Fibroblast of lung (primary cell): ENCODE measurements around the gene UBE2E2. TPM values are rescaled to one million over a fixed set of nuclear protein-coding genes. Genes with fewer than 3 reads are reported as not detected.
"Not testable (repeated sequence)": the region's sequence is repeated elsewhere in the genome, so short reads cannot be mapped to it uniquely, and the experiment has no call there.

Experiments
- DNase-seq, 2 donors: peaks; one replicate each; pipeline versions ENCODE4 v3.0.0 to v3.0.0-alpha.2; 2010; ENCODE audit warnings: low read depth in 2 of 2
- H2AFZ ChIP-seq: 2 replicates; pipeline ENCODE4 v1.5.1; 2012; ENCODE audit warnings: low read length, control low read depth, inconsistent platforms
- H3K27ac ChIP-seq: 2 replicates; pipeline ENCODE4 v1.5.1; 2011; ENCODE audit warnings: low read length, control low read depth; ENCODE audit not compliant: insufficient read depth
- H3K27me3 ChIP-seq: 2 replicates; pipeline ENCODE4 v1.5.1; 2011; ENCODE audit warnings: mild to moderate bottlenecking, low read length; ENCODE audit not compliant: control insufficient read depth, insufficient read depth
- H3K36me3 ChIP-seq: 2 replicates; pipeline ENCODE4 v1.5.1; 2011; ENCODE audit warnings: low read length; ENCODE audit not compliant: control insufficient read depth, insufficient read depth
- H3K4me1 ChIP-seq: 2 replicates; pipeline ENCODE4 v1.5.1; 2011; ENCODE audit warnings: low read length; ENCODE audit not compliant: control insufficient read depth, insufficient read depth; ENCODE audit errors: extremely low read depth
- H3K4me2 ChIP-seq: 2 replicates; pipeline ENCODE4 v1.5.1; 2011; ENCODE audit warnings: low read length, control low read depth; ENCODE audit not compliant: insufficient read depth; ENCODE audit errors: extremely low read depth
- H3K4me3 ChIP-seq, 4 experiments: fragments of 200-600 bp in 1 of 4; sonication (generic) in 1 of 4; replicated peaks in 1 of 4; 2 replicates each; pipeline ENCODE4 v1.5.1; 2011 to 2016; ENCODE audit warnings: low read length in 4 of 4, low read depth in 3 of 4, mild to moderate bottlenecking in 3 of 4, control low read depth in 2 of 4, inconsistent platforms in 1 of 4, mixed read lengths in 1 of 4; ENCODE audit not compliant: insufficient read depth in 1 of 4; ENCODE audit errors: control extremely low read depth in 1 of 4
- H3K79me2 ChIP-seq: 2 replicates; pipeline ENCODE4 v1.5.1; 2012; ENCODE audit warnings: mild to moderate bottlenecking, low read length, inconsistent platforms; ENCODE audit not compliant: control insufficient read depth, insufficient read depth
- H3K9ac ChIP-seq: 2 replicates; pipeline ENCODE4 v1.5.1; 2011; ENCODE audit warnings: mild to moderate bottlenecking, low read length, control low read depth; ENCODE audit not compliant: insufficient read depth
- H3K9me3 ChIP-seq: 2 replicates; pipeline ENCODE4 v1.5.1; 2012; ENCODE audit warnings: low read depth, low read length; ENCODE audit not compliant: control insufficient read depth, insufficient read depth
- H4K20me1 ChIP-seq: 2 replicates; pipeline ENCODE4 v1.5.1; 2011; ENCODE audit warnings: low read length; ENCODE audit not compliant: control insufficient read depth, insufficient read depth; ENCODE audit errors: extremely low read depth
- CTCF ChIP-seq, 2 donors: IDR thresholded peaks in 1 of 2; conservative IDR thresholded peaks in 1 of 2; 1 replicate in 1 of 2; 2 replicates in 1 of 2; pipeline ENCODE4 v1.5.1; 2011 to 2012; ENCODE audit warnings: low read length in 2 of 2, control low read depth in 1 of 2, inconsistent platforms in 1 of 2, low read depth in 1 of 2, mild to moderate bottlenecking in 1 of 2
- EZH2 ChIP-seq: IDR thresholded peaks from 2 replicates; pipeline ENCODE4 v1.5.1; 2012; ENCODE audit warnings: low read length, control low read depth, mild to moderate bottlenecking; ENCODE audit errors: missing control alignments
- polyA plus RNA-seq, 2 donors: library from polyadenylated mRNA; depleted of rRNA in 1 of 2; stranded (reverse) in 1 of 2; unstranded in 1 of 2; fragments of >200 nt; gene quantifications; 2 replicates each; pipeline ENCODE4 v1.2.1, GENCODE V29; 2011 to 2012; ENCODE audit warnings: missing spikeins in 1 of 2
- total RNA-seq: library from RNA; depleted of rRNA; stranded (reverse); fragments of >200 nt; gene quantifications from 2 replicates; pipeline ENCODE4 v1.2.1, GENCODE V29; 2014

Gene UBE2E2
- total and polyA plus RNA-seq, 2 donors (not counting 1 experiment from before 2014, with no cell fraction given) = 79.8 to 127 TPM

- H3K36me3 ChIP-seq = no peaks in the 10 kb centered on the region
- TF ChIP-seq EZH2 (no peak), CTCF (conservative IDR thresholded peaks at IDR 0.05 in 1 of 2, IDR thresholded peaks at IDR 0.05 in 1 of 2; ENCODE audit: low read depth in 1 of 2, low read length in 2 of 2) (no peak)
- peak; percentile 55 to 61 for DNase-seq
- no peaks in the 10 kb centered on the region for H3K27me3 ChIP-seq
- H3K4me3 ChIP-seq = no peak overlapping the region
- H4K20me1 ChIP-seq = no peaks in the 10 kb centered on the region
- peak overlapping the region; percentile 61 for H3K27ac ChIP-seq
- peak overlapping the region; percentile 40 for H3K4me2 ChIP-seq
- no peaks in the 10 kb centered on the region for H3K9me3 ChIP-seq
- H2AFZ ChIP-seq = peak overlapping the region; percentile 44
- no peak overlapping the region for H3K9ac ChIP-seq
- H3K79me2 ChIP-seq = no peaks in the 10 kb centered on the region
- peaks cover 10% of the 10 kb centered on the region for H3K4me1 ChIP-seq
These were observed 409.3 kb downstream of the UBE2E2 start for GRCh38 chr3:23612296-23612891.

GRCh38 chr3:23615068-23615467 is 411.9 kb downstream of the UBE2E2 start:
- Histone ChIP-seq H3K79me2 (no peaks in the 10 kb centered on the region), H3K4me2 (no peak overlapping the region), H3K9me3 (no peaks in the 10 kb centered on the region), H3K4me1 (peaks cover 10% of the 10 kb centered on the region), H2AFZ (no peak overlapping the region), H3K36me3 (no peaks in the 10 kb centered on the region), H3K9ac (no peak overlapping the region), H3K27ac (no peak overlapping the region), H4K20me1 (no peaks in the 10 kb centered on the region), H3K27me3 (no peaks in the 10 kb centered on the region), H3K4me3 (no peak overlapping the region)
- TF ChIP-seq EZH2 = no peak
- TF ChIP-seq CTCF (conservative IDR thresholded peaks at IDR 0.05 in 1 of 2, IDR thresholded peaks at IDR 0.05 in 1 of 2; ENCODE audit: low read depth in 1 of 2, low read length in 2 of 2) = no peak
- DNase-seq = no peak

GRCh38 chr3:23618475-23618874 is 415.3 kb downstream of the UBE2E2 start:
- not testable (repeated sequence) for H3K27me3 ChIP-seq, H3K4me2 ChIP-seq, H3K4me3 ChIP-seq, H3K4me1 ChIP-seq, H4K20me1 ChIP-seq, DNase-seq, H3K9me3 ChIP-seq, H3K36me3 ChIP-seq, H3K27ac ChIP-seq, H2AFZ ChIP-seq, H3K9ac ChIP-seq, H3K79me2 ChIP-seq
